Parathyroid adenoma (tissue), 2 donors: ENCODE results near the gene EIF4E.
"Not testable (repeated sequence)": the region's sequence is repeated elsewhere in the genome, so short reads cannot be mapped to it uniquely, and the experiment has no call there.

ENCODE experiments used
- H2AFZ ChIP-seq: fragments of 300-600 bp; sonication (generic); one replicate; pipeline ENCODE4 v1.7.0; 2017; ENCODE audit warnings: antibody characterized with exemption, mild to moderate bottlenecking
- H3K27ac ChIP-seq: fragments of 300-600 bp; sonication (generic); one replicate; pipeline ENCODE4 v1.7.0; 2017
- H3K27me3 ChIP-seq: fragments of 300-600 bp; sonication (generic); one replicate; pipeline ENCODE4 v1.7.0; 2017; ENCODE audit warnings: low read length; ENCODE audit not compliant: control insufficient read depth, insufficient read depth
- H3K36me3 ChIP-seq: fragments of 300-600 bp; sonication (generic); one replicate; pipeline ENCODE4 v1.7.0; 2017; ENCODE audit warnings: low read length; ENCODE audit not compliant: control insufficient read depth, insufficient read depth
- H3K4me1 ChIP-seq: fragments of 300-600 bp; sonication (generic); one replicate; pipeline ENCODE4 v1.7.0; 2017; ENCODE audit warnings: control low read depth
- H3K4me2 ChIP-seq: fragments of 300-600 bp; sonication (generic); one replicate; pipeline ENCODE4 v1.7.0; 2017; ENCODE audit warnings: low read length
- H3K4me3 ChIP-seq: fragments of 300-600 bp; sonication (generic); one replicate; pipeline ENCODE4 v1.7.0; 2017; ENCODE audit warnings: low read depth, low read length
- H3K79me2 ChIP-seq: fragments of 300-600 bp; sonication (generic); one replicate; pipeline ENCODE4 v1.7.0; 2017; ENCODE audit warnings: control low read depth
- H3K9ac ChIP-seq: fragments of 300-600 bp; sonication (generic); one replicate; pipeline ENCODE4 v1.7.0; 2017; ENCODE audit warnings: mild to moderate bottlenecking
- H3K9me3 ChIP-seq: fragments of 300-600 bp; sonication (generic); one replicate; pipeline ENCODE4 v1.7.0; 2017; ENCODE audit warnings: low read length; ENCODE audit not compliant: control insufficient read depth
- TF ChIP-seq, protein P1 (sequence below): fragments of 300-600 bp; sonication (generic); IDR thresholded peaks from one replicate; pipeline ENCODE4 v1.7.0; 2017; ENCODE audit warnings: antibody characterized with exemption, mild to moderate bottlenecking
- donor health status: primary hyperparathyroidism.

EIF4E gene

GRCh38 chr4:98935633-98936032 is 6.7 kb upstream of the EIF4E start:
- Histone ChIP-seq H3K9ac (no peak overlapping the region), H3K79me2 (no peaks in the 10 kb centered on the region), H3K36me3 (no peaks in the 10 kb centered on the region), H3K4me3 (no peak overlapping the region), H3K4me1 (no peaks in the 10 kb centered on the region), H3K27ac (no peak overlapping the region), H3K4me2 (no peak overlapping the region), H2AFZ (no peak overlapping the region), H3K27me3 (no peaks in the 10 kb centered on the region), H3K9me3 (no peaks in the 10 kb centered on the region)
- TF ChIP-seq, protein P1, sequence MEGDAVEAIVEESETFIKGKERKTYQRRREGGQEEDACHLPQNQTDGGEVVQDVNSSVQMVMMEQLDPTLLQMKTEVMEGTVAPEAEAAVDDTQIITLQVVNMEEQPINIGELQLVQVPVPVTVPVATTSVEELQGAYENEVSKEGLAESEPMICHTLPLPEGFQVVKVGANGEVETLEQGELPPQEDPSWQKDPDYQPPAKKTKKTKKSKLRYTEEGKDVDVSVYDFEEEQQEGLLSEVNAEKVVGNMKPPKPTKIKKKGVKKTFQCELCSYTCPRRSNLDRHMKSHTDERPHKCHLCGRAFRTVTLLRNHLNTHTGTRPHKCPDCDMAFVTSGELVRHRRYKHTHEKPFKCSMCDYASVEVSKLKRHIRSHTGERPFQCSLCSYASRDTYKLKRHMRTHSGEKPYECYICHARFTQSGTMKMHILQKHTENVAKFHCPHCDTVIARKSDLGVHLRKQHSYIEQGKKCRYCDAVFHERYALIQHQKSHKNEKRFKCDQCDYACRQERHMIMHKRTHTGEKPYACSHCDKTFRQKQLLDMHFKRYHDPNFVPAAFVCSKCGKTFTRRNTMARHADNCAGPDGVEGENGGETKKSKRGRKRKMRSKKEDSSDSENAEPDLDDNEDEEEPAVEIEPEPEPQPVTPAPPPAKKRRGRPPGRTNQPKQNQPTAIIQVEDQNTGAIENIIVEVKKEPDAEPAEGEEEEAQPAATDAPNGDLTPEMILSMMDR, result no peak

DNA sequence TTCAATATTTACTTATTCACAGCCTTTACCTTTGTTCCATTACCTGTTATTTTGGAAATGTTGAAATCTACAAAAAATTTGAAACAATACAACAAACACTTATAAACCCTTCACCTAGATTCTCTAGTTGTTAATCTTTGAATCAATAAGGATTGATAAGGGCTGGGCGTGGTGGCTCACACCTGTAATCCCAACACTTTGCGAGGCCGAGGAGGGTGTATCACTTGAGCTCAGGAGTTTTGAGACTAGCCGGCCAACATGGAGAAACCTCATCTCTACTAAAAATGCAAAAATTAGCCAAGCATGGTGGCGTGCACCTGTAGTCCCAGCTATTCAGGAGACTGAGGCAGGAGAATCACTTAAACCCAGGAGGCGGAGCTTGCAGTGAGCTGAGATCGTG is 5.9 kb upstream of the EIF4E start:
- not testable (repeated sequence) for H3K36me3 ChIP-seq, H3K4me1 ChIP-seq, H3K4me3 ChIP-seq, H3K4me2 ChIP-seq, H2AFZ ChIP-seq, H3K9me3 ChIP-seq, H3K27ac ChIP-seq, H3K9ac ChIP-seq, H3K79me2 ChIP-seq, H3K27me3 ChIP-seq

DNA sequence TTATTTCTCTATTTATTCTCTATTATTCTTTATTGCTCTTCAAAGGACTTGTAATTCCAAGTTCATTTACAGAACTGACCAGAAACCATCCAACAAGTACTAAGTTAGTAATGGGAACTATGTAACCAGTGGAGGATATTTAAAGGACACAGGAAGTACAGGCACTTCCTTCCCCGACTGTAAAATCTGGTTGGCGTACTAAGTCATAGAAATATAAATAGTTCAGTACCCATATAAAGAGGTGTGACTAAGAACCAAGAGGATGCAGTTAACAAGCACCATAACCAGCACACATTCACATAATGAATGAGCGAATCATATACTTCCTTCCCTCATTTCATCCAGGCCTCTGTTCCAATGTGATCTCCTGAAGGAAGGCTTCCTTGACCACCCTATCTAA is 3.6 kb upstream of the EIF4E start:
- Histone ChIP-seq H3K79me2 (no peaks in the 10 kb centered on the region), H3K27ac (no peak overlapping the region), H3K9ac (no peak overlapping the region), H3K36me3 (no peaks in the 10 kb centered on the region), H3K9me3 (no peaks in the 10 kb centered on the region), H3K27me3 (no peaks in the 10 kb centered on the region), H3K4me3 (no peak overlapping the region), H3K4me1 (no peaks in the 10 kb centered on the region), H3K4me2 (no peak overlapping the region), H2AFZ (no peak overlapping the region)
- TF ChIP-seq, protein P1, result no peak

- H3K27me3 ChIP-seq, result no peaks in the 10 kb centered on the region
- H3K4me2 ChIP-seq, result no peak overlapping the region
- H3K9me3 ChIP-seq, result no peaks in the 10 kb centered on the region
- no peak overlapping the region for H3K9ac ChIP-seq
- no peaks in the 10 kb centered on the region for H3K4me1 ChIP-seq
- H2AFZ ChIP-seq, result peak overlapping the region; percentile 98
- peak overlapping the region; percentile 96 for H3K27ac ChIP-seq
- TF ChIP-seq, protein P1, result no peak
- peaks cover 13% of the 10 kb centered on the region for H3K79me2 ChIP-seq
- no peaks in the 10 kb centered on the region for H3K36me3 ChIP-seq
- H3K4me3 ChIP-seq, result peak overlapping the region; percentile 100
Measured at GRCh38 chr4:98930311-98930865, 1.5 kb upstream of the EIF4E start.

GRCh38 chr4:98929341-98930267 is 671 bp upstream of the EIF4E start:
- peak overlapping the region; percentile 99 for H3K4me2 ChIP-seq
- H3K27me3 ChIP-seq, result no peaks in the 10 kb centered on the region
- H2AFZ ChIP-seq, result peak overlapping the region; percentile 98
- no peaks in the 10 kb centered on the region for H3K36me3 ChIP-seq
- peaks cover 18% of the 10 kb centered on the region for H3K79me2 ChIP-seq
- no peaks in the 10 kb centered on the region for H3K9me3 ChIP-seq
- no peak overlapping the region for H3K9ac ChIP-seq
- peak overlapping the region; percentile 100 for H3K4me3 ChIP-seq
- peak overlapping the region; percentile 96 for H3K27ac ChIP-seq
- no peaks in the 10 kb centered on the region for H3K4me1 ChIP-seq
- TF ChIP-seq, protein P1, result no peak
